H1 (cell line): ENCODE data around the gene SEMA4C. TPM values are rescaled to one million over a fixed set of nuclear protein-coding genes. Genes with fewer than 3 reads are reported as not detected.

Source experiments
- CBX8 ChIP-seq: fragments of 300-800, 300-1000 bp; sonication (generic); IDR thresholded peaks from 2 replicates; pipeline ENCODE4 v1.7.1; 2016; ENCODE audit warnings: low read depth, low read length, borderline replicate concordance
- SP2 ChIP-seq: IDR thresholded peaks from 2 replicates; pipeline ENCODE4 v1.6.1; 2012; ENCODE audit warnings: mild to moderate bottlenecking, low read length, inconsistent platforms
- SRF ChIP-seq: IDR thresholded peaks from 2 replicates; pipeline ENCODE4 v1.6.1; 2011; ENCODE audit warnings: mild to moderate bottlenecking, low read depth, low read length, moderate library complexity
- polyA plus RNA-seq, 7 experiments: library from polyadenylated mRNA; depleted of rRNA in 3 of 7; stranded (reverse) in 5 of 7; unstranded in 2 of 7; fragments of >200 nt in 5 of 7; fragments of 200-250 nt in 2 of 7; gene quantifications; 1 replicate in 5 of 7; 2 replicates in 1 of 7; 4 replicates in 1 of 7; pipeline versions ENCODE4 v1.2.1 to v1.2.3, GENCODE V29; 2011 to 2013; ENCODE audit warnings: missing spikeins in 2 of 7, mixed read lengths in 2 of 7
- total RNA-seq: library from RNA; stranded (reverse); fragmentation: NEBNext Ultra II Directional; extraction: Animal tissue kit (Norgen Biotek cat#: 25700); gene quantifications from 2 replicates; pipeline ENCODE4 v1.2.1, GENCODE V29; 2021
- TF ChIP-seq, protein P1 (sequence below): IDR thresholded peaks from 2 replicates; pipeline ENCODE4 v1.6.1; 2011; ENCODE audit warnings: low read length, improper control_type of control experiment

Gene SEMA4C
- total and polyA plus RNA-seq, 2 of the 8 experiments (the other 6 are each of a cell fraction or from before 2014, with no cell fraction given): 47.5 to 67.3 TPM

DNA sequence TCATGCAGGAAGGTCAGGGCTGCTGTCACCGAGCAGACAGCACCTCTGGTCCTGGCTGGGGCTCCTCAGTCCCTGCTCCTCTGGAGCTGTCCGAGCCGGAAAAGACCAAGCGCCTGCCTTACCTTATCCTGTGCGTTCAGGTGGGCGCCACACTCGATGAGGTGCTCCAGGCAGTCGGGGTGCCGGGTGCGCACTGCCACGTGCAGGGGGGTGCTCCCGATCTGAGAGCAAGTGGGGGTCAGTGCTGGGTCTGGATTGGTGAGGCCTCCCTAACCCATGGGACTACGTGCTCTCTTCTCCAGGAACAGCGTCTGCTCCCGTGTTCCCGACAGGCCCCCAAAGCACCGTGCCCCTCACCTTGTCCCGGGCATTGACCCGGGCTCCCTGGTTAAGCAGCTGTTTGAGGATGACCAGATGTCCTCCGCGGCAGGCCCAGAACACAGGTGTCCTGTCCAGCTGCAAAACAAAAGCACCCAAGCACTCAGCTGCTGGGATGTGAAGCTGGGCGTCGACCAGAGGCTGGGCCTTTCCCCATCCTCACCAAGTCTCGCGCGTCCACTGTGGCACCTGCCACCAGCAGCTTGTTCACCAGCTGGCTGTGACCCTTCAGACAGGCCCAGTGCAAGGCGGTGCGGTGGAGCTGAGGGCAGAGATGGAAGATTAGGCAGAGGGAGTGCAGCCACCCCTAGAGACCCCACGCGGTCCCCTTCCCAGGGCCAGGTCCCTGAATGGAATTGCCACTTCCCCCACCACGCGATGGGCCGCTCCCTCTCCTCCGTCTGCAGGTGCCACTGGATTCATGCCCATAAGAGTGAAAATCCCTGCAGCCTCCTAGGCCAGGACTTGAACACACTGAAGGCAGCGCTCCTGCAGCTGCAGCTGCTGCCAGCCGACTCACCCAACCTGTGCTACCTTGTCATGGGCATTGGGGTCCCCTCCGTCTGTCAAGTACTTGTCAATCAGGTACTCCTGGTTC lies 29.7 kb downstream of the SEMA4C start (continued):
- TF ChIP-seq SRF (no peak), CBX8 (no peak), SP2 (no peak)
- TF ChIP-seq, protein P1, sequence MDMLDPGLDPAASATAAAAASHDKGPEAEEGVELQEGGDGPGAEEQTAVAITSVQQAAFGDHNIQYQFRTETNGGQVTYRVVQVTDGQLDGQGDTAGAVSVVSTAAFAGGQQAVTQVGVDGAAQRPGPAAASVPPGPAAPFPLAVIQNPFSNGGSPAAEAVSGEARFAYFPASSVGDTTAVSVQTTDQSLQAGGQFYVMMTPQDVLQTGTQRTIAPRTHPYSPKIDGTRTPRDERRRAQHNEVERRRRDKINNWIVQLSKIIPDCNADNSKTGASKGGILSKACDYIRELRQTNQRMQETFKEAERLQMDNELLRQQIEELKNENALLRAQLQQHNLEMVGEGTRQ: no peak
